ENCODE measurements around the gene GLIS1. TPM values are rescaled to one million over a fixed set of nuclear protein-coding genes. Genes with fewer than 3 reads are reported as not detected.

GLIS1 gene
- total and polyA plus RNA-seq, 2 donors (not counting 3 experiments of a cell fraction or from before 2014, with no cell fraction given): not detected

- intact Hi-C loops (cut with micrococcal nuclease): no loop called here
- dilution Hi-C loops (cut with MboI; ENCODE audit: extremely low pct_ligation_motif_present, low sequenced_read_pairs): no loop called here
- Histone ChIP-seq H3K4me2 (ENCODE audit: insufficient read depth, low read length) (no peak overlapping the region), H2AFZ (ENCODE audit: low read depth, low read length) (no peak overlapping the region), H3K4me1 (ENCODE audit: control insufficient read depth, extremely low read depth, insufficient read depth, low read length) (no peaks in the 10 kb centered on the region), H3K9me3 (replicated peaks; ENCODE audit: control insufficient read depth, insufficient read depth, low read length) (no peaks in the 10 kb centered on the region), H4K20me1 (replicated peaks; ENCODE audit: control insufficient read depth, extremely low read depth, insufficient read depth, low read length) (no peaks in the 10 kb centered on the region), H3K9me1 (replicated peaks; ENCODE audit: control insufficient read depth, extremely low read depth, insufficient read depth, low read length) (no peaks in the 10 kb centered on the region), H3K4me3 (replicated peaks in 1 of 3; ENCODE audit: insufficient read depth in 1 of 3, low read depth in 1 of 3, low read length in 3 of 3) (no peak overlapping the region), H3K36me3 (ENCODE audit: control insufficient read depth in 2 of 2, extremely low read depth in 1 of 2, insufficient read depth in 2 of 2, low read length in 2 of 2) (no peaks in the 10 kb centered on the region), H3K27ac (ENCODE audit: insufficient read depth, low read depth, low read length) (no peak overlapping the region), H3K9ac (replicated peaks; ENCODE audit: extremely low read depth, insufficient read depth, low read length) (no peak overlapping the region), H3K27me3 (ENCODE audit: control insufficient read depth in 2 of 2, insufficient read depth in 2 of 2, low read length in 2 of 2) (no peaks in the 10 kb centered on the region), H3K79me2 (ENCODE audit: control insufficient read depth, insufficient read depth, low read length) (no peaks in the 10 kb centered on the region)
- TF ChIP-seq MYC (IDR thresholded peaks at IDR 0.05; ENCODE audit: low read depth, low read length): no peak
- TF ChIP-seq FOS (IDR thresholded peaks at IDR 0.05; ENCODE audit: borderline replicate concordance, insufficient read depth, low read length): no peak
- TF ChIP-seq POLR2AphosphoS5 (IDR thresholded peaks at IDR 0.05; ENCODE audit: insufficient read depth, low read depth, low read length): no peak
- no peak for TF ChIP-seq POLR2A (IDR thresholded peaks at IDR 0.05; ENCODE audit: low read depth, low read length)
- TF ChIP-seq GATA2 (IDR thresholded peaks at IDR 0.05; ENCODE audit: insufficient read depth, insufficient read length, low read depth, low read length): no peak
- TF ChIP-seq CTCF (IDR thresholded peaks at IDR 0.05; ENCODE audit: extremely low read depth in 1 of 2, insufficient read depth in 1 of 2, low read depth in 1 of 2, low read length in 2 of 2): no peak
- no peak for TF ChIP-seq JUN (IDR thresholded peaks at IDR 0.05; ENCODE audit: borderline replicate concordance, insufficient read depth, insufficient read length, low read depth)
- TF ChIP-seq MAX (IDR thresholded peaks at IDR 0.05; ENCODE audit: insufficient read depth, insufficient read length): no peak
- TF ChIP-seq EZH2 (IDR thresholded peaks at IDR 0.05; ENCODE audit: borderline replicate concordance, low read depth, low read length, severe bottlenecking): no peak
- DNase-seq (ENCODE audit: low read depth, low spot score): no peak
- POLR2A ChIA-PET: no interaction called here
- no peak for FAIRE-seq
- BruUV-seq (replicated peaks): no TSS peak
- CTCF ChIA-PET: no interaction called here
These were observed 69.3 kb downstream of the GLIS1 start for GRCh38 chr1:53669621-53670191.
